Osteoblast (primary cell): Measurements from ENCODE around the gene MED10. TPM values are rescaled to one million over a fixed set of nuclear protein-coding genes. Genes with fewer than 3 reads are reported as not detected.

ENCODE experiments used
- DNase-seq: peaks from one replicate; pipeline ENCODE4 v3.0.0; 2011; ENCODE audit warnings: low spot score, mixed read lengths; ENCODE audit not compliant: insufficient read length; ENCODE audit errors: missing footprints
- H2AFZ ChIP-seq: 2 replicates; pipeline ENCODE4 v1.6.0; 2011; ENCODE audit warnings: mild to moderate bottlenecking, low read length
- H3K27ac ChIP-seq: 2 replicates; pipeline ENCODE4 v1.5.1; 2011; ENCODE audit warnings: mild to moderate bottlenecking, low read depth, low read length, moderate library complexity
- H3K27me3 ChIP-seq: 2 replicates; pipeline ENCODE4 v1.6.0; 2012; ENCODE audit warnings: mild to moderate bottlenecking, control low read depth, inconsistent platforms, low read length, moderate library complexity; ENCODE audit not compliant: insufficient read depth
- H3K36me3 ChIP-seq: 2 replicates; pipeline ENCODE4 v1.5.1; 2011; ENCODE audit warnings: mild to moderate bottlenecking, low read length, control low read depth, moderate library complexity; ENCODE audit not compliant: insufficient read depth
- H3K4me1 ChIP-seq: 2 replicates; pipeline ENCODE4 v1.5.1; 2011; ENCODE audit warnings: mild to moderate bottlenecking, low read length, control low read depth, moderate library complexity; ENCODE audit not compliant: insufficient read depth
- H3K4me2 ChIP-seq: 2 replicates; pipeline ENCODE4 v1.6.0; 2011; ENCODE audit warnings: mild to moderate bottlenecking, low read length; ENCODE audit not compliant: insufficient read depth
- H3K4me3 ChIP-seq: fragments of 200-600 bp; sonication (generic); 3 replicates; pipeline ENCODE4 v1.5.1; 2012; ENCODE audit warnings: mild to moderate bottlenecking, low read length, inconsistent platforms; ENCODE audit not compliant: insufficient read depth
- H3K79me2 ChIP-seq: 2 replicates; pipeline ENCODE4 v1.6.0; 2012; ENCODE audit warnings: mild to moderate bottlenecking, low read length, control low read depth, inconsistent platforms; ENCODE audit not compliant: insufficient read depth
- H3K9me3 ChIP-seq: 2 replicates; pipeline ENCODE4 v1.5.1; 2011; ENCODE audit warnings: low read depth, low read length, control low read depth
- H4K20me1 ChIP-seq: 2 replicates; pipeline ENCODE4 v1.6.0; 2012; ENCODE audit warnings: mild to moderate bottlenecking, low read length, control low read depth; ENCODE audit not compliant: insufficient read depth
- total RNA-seq: library from RNA; depleted of rRNA; stranded (reverse); fragments of >200 nt; gene quantifications from 2 replicates; pipeline ENCODE4 v1.2.3, GENCODE V29; 2012
- TF ChIP-seq, protein P1 (sequence below): IDR thresholded peaks from 2 replicates; pipeline ENCODE4 v1.5.1; 2011; ENCODE audit warnings: mild to moderate bottlenecking, low read depth, low read length, moderate library complexity; ENCODE audit errors: extremely low read depth

The MED10 gene
- total RNA-seq, 1 donor = 13.4 TPM

- TF ChIP-seq, protein P1, sequence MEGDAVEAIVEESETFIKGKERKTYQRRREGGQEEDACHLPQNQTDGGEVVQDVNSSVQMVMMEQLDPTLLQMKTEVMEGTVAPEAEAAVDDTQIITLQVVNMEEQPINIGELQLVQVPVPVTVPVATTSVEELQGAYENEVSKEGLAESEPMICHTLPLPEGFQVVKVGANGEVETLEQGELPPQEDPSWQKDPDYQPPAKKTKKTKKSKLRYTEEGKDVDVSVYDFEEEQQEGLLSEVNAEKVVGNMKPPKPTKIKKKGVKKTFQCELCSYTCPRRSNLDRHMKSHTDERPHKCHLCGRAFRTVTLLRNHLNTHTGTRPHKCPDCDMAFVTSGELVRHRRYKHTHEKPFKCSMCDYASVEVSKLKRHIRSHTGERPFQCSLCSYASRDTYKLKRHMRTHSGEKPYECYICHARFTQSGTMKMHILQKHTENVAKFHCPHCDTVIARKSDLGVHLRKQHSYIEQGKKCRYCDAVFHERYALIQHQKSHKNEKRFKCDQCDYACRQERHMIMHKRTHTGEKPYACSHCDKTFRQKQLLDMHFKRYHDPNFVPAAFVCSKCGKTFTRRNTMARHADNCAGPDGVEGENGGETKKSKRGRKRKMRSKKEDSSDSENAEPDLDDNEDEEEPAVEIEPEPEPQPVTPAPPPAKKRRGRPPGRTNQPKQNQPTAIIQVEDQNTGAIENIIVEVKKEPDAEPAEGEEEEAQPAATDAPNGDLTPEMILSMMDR = no peak
Observed at GRCh38 chr5:6398570-6399230, 20.4 kb upstream of the MED10 start.

DNA sequence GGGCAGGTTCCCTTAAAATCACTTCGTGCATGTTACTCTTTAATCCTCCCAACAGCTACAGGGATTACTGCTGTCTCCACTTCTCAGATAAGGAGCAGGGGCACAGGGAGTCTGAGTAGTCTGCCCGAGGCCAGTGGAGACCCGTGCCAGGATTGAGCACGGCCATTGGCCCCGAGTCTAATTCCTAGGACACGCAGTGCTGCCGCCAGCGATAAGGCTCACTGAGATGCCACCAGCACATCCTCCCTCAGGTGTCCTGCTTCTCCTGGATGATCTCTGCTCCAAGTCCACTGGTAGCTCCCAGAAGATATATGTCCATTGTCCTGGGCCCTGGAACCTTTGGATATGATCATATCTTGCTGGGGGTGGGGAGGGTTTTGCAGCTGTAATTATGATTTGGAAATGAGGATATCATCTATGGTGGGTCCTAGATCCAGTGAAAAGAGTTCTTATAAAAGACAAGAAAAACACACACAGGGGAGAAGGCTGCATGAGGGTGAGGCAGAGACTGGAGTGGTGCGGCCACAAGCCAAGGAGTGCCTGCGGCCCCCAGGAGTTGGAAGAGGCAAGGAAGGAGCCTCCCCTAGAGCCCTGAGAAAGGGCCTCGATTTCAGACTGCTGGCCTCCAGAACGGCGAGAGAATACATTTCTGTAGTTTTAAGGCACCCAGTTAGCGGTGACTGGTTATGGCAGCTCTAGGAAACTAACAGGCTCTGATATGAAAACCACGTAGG, 19.4 kb upstream of the MED10 start:
- Histone ChIP-seq H3K4me1 (no peaks in the 10 kb centered on the region), H2AFZ (no peak overlapping the region), H3K4me2 (no peak overlapping the region), H3K9me3 (no peaks in the 10 kb centered on the region), H3K36me3 (no peaks in the 10 kb centered on the region), H3K27me3 (peaks cover 5% of the 10 kb centered on the region), H3K4me3 (no peak overlapping the region), H3K27ac (no peak overlapping the region), H4K20me1 (no peaks in the 10 kb centered on the region), H3K79me2 (no peaks in the 10 kb centered on the region)
- TF ChIP-seq, protein P1 = no peak
- no peak for DNase-seq

More at GRCh38 chr5:6398570-6399230, 20.4 kb upstream of the MED10 start:
- Histone ChIP-seq H3K27me3 (peaks cover 5% of the 10 kb centered on the region), H2AFZ (no peak overlapping the region), H3K36me3 (no peaks in the 10 kb centered on the region), H3K4me3 (no peak overlapping the region), H3K9me3 (no peaks in the 10 kb centered on the region), H4K20me1 (no peaks in the 10 kb centered on the region), H3K79me2 (no peaks in the 10 kb centered on the region), H3K4me1 (no peaks in the 10 kb centered on the region), H3K4me2 (no peak overlapping the region), H3K27ac (no peak overlapping the region)
- DNase-seq = no peak

GRCh38 chr5:6396836-6397535, 18.6 kb upstream of the MED10 start:
- Histone ChIP-seq H4K20me1 (no peaks in the 10 kb centered on the region), H3K4me2 (no peak overlapping the region), H3K4me1 (no peaks in the 10 kb centered on the region), H3K27ac (no peak overlapping the region), H3K79me2 (no peaks in the 10 kb centered on the region), H2AFZ (no peak overlapping the region), H3K36me3 (no peaks in the 10 kb centered on the region), H3K27me3 (no peaks in the 10 kb centered on the region), H3K9me3 (no peaks in the 10 kb centered on the region), H3K4me3 (no peak overlapping the region)
- TF ChIP-seq, protein P1 = no peak
- no peak for DNase-seq

- Histone ChIP-seq H3K79me2 (no peaks in the 10 kb centered on the region), H3K36me3 (no peaks in the 10 kb centered on the region), H3K27me3 (no peaks in the 10 kb centered on the region), H3K4me3 (no peak overlapping the region), H2AFZ (no peak overlapping the region), H3K4me2 (no peak overlapping the region), H4K20me1 (no peaks in the 10 kb centered on the region), H3K9me3 (no peaks in the 10 kb centered on the region), H3K27ac (no peak overlapping the region), H3K4me1 (no peaks in the 10 kb centered on the region)
- TF ChIP-seq, protein P1 = no peak
- DNase-seq = no peak
Observed at GRCh38 chr5:6396043-6396442, 17.7 kb upstream of the MED10 start.
